ENCODE measurements around the gene FMN2. TPM values are rescaled to one million over a fixed set of nuclear protein-coding genes. Genes with fewer than 3 reads are reported as not detected.

The FMN2 gene
- total and polyA plus RNA-seq, 9 donors, result 0.60 to 10.1 (median 2.5) TPM

DNA sequence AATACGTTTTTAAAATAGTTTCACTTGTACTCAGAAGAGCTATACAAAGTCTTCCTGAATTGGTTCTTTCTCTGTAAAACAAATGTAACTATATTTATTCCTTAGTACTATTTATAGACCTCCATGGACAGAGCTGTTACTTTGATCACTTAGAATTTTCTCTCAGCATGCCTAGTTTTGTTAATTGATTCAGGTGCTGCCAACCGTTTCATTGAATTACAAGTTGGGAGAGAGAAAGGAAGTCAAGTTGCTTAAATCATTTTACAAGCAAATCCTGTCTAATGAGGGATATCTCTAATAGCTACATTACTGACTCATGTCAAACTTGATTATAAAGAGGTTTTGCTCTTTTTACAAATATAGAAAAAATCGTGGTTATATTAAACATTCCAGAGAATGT lies 241.0 kb downstream of the FMN2 start:
- TF ChIP-seq EP300 (IDR thresholded peaks at IDR 0.05), result no peak
- no peak overlapping the region for H3K4me3 ChIP-seq
- intact Hi-C loops (cut with DNase I), result no loop called here
- no peak for DNase-seq
- 62 to 68% (median 65%) methylated on average over 3 of the region's 3 CpGs for WGBS, 3 donors
- H3K27ac ChIP-seq, result no peak overlapping the region
- H3K36me3 ChIP-seq, result no peaks in the 10 kb centered on the region
- H3K9me3 ChIP-seq, result no peaks in the 10 kb centered on the region
- H3K4me1 ChIP-seq (ENCODE audit: insufficient read depth), result peaks cover 2% of the 10 kb centered on the region
- H3K27me3 ChIP-seq, result no peaks in the 10 kb centered on the region

GRCh38 chr1:240337781-240338180 lies 246.1 kb downstream of the FMN2 start:
- no peaks in the 10 kb centered on the region for H3K4me1 ChIP-seq (ENCODE audit: insufficient read depth)
- H3K27me3 ChIP-seq, result no peaks in the 10 kb centered on the region
- no peaks in the 10 kb centered on the region for H3K9me3 ChIP-seq
- no peak for TF ChIP-seq POLR2A (IDR thresholded peaks at IDR 0.05)
- no peak for TF ChIP-seq EP300 (IDR thresholded peaks at IDR 0.05)
- no peak for TF ChIP-seq CTCF (IDR thresholded peaks at IDR 0.05)
- intact Hi-C loops (cut with DNase I), result no loop called here
- no peak overlapping the region for H3K4me3 ChIP-seq
- H3K36me3 ChIP-seq, result no peaks in the 10 kb centered on the region
- H3K27ac ChIP-seq, result no peak overlapping the region
- 28 to 35% (median 32%) methylated on average over 5 of the region's 5 CpGs for WGBS, 3 donors
- no peak for DNase-seq

GRCh38 chr1:240338837-240339236 lies 247.2 kb downstream of the FMN2 start:
- Histone ChIP-seq H3K36me3 (no peaks in the 10 kb centered on the region), H3K4me1 (ENCODE audit: insufficient read depth) (no peaks in the 10 kb centered on the region), H3K27me3 (no peaks in the 10 kb centered on the region), H3K9me3 (no peaks in the 10 kb centered on the region), H3K4me3 (no peak overlapping the region), H3K27ac (no peak overlapping the region)
- intact Hi-C loops (cut with DNase I), result no loop called here
- TF ChIP-seq EP300 (IDR thresholded peaks at IDR 0.05) (no peak), CTCF (IDR thresholded peaks at IDR 0.05) (no peak), POLR2A (IDR thresholded peaks at IDR 0.05) (no peak)
- WGBS, 3 donors, result 91 to 96% (median 92%) methylated on average over 9 of the region's 9 CpGs
- DNase-seq, result no peak

DNA sequence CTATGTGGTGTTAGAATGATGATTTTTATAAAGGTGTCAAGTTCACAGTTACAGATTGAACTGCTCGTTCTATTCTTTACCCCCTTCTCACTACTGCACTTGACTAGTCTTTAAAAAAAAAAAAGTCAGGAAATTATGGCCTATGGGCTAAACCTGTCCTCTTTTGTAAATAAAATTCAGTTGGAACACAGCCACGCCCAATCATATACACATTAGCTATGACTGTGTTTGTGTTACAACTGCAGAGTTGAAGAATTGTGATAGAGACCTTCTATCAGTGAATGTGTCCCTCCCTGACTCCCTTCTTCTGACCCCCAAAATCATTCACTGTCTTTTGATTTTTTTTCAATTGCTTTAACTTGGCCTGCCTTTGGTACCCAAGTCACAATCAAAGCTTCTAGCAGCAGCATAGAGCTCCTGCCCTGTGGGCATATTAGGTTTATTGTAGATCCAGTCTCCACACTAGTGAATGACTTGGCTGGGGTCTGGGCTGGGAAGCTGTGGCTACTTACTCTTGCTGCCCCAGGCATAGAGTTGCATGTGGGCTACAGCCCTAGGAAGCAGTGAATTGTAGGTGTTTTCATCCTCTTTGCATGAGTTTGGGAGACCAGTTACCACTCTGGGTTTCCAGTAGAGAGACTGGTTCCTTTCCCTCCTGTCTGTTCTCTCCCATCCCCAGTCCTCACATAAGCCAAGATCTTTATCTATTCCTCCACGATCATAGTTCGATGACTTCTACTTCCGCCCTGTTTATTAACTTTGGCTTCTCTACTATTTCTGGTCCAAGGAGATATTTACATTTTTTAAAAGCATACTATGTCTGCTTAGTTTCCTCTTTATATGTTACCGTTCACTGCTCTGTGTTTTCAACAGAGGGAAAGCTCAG lies 249.9 kb downstream of the FMN2 start:
- no peaks in the 10 kb centered on the region for H3K4me1 ChIP-seq (ENCODE audit: insufficient read depth)
- no peaks in the 10 kb centered on the region for H3K27me3 ChIP-seq
- no peaks in the 10 kb centered on the region for H3K9me3 ChIP-seq
- DNase-seq, result no peak
- 53 to 66% (median 57%) methylated on average over 6 of the region's 6 CpGs for WGBS, 3 donors
- intact Hi-C loops (cut with DNase I), result loop anchor here in 1 of 4 donors (10.0 kb wide), 1 partner anchor 273 kb away; the partner anchor contains the start of gene GREM2
- no peak overlapping the region for H3K4me3 ChIP-seq
- TF ChIP-seq CTCF (IDR thresholded peaks at IDR 0.05) (no peak), POLR2A (IDR thresholded peaks at IDR 0.05) (no peak), EP300 (IDR thresholded peaks at IDR 0.05) (no peak)
- H3K27ac ChIP-seq, result no peak overlapping the region
- H3K36me3 ChIP-seq, result no peaks in the 10 kb centered on the region

DNA sequence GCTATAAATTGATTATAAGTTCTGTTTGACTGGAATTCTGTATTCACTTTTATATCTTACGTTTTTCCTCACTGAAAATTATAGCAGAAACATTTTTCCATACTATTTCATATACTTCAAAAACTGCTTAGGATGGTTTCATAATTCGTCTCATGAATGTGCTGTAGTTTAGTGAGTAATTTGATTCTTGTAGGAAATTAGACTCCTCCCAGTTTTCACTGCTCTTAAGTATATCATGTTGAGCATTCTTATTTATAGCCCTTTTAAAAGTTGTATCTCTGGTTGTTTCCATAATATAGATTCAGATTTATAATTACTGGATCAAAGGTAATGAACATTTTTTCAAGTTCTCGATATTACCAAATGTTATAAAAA lies 250.6 kb downstream of the FMN2 start:
- intact Hi-C loops (cut with DNase I), result loop anchor here in 1 of 4 donors (10.0 kb wide), 1 partner anchor 273 kb away; the partner anchor contains the start of gene GREM2
- Histone ChIP-seq H3K27me3 (no peaks in the 10 kb centered on the region), H3K9me3 (no peaks in the 10 kb centered on the region), H3K4me3 (no peak overlapping the region), H3K4me1 (ENCODE audit: insufficient read depth) (no peaks in the 10 kb centered on the region), H3K36me3 (no peaks in the 10 kb centered on the region), H3K27ac (no peak overlapping the region)
- TF ChIP-seq CTCF (IDR thresholded peaks at IDR 0.05) (no peak), EP300 (IDR thresholded peaks at IDR 0.05) (no peak), POLR2A (IDR thresholded peaks at IDR 0.05) (no peak)
- 51 to 65% (median 53%) methylated on average over 3 of the region's 3 CpGs for WGBS, 3 donors
- no peak for DNase-seq
